ENCODE data around the gene CDCA5.

Gene CDCA5

GRCh38 chr11:65104628-65105027 is 20.8 kb upstream of the CDCA5 start:
- no peak for DNase-seq

GRCh38 chr11:65103476-65103875 is 19.6 kb upstream of the CDCA5 start:
- DNase-seq: no peak

- no peak for DNase-seq
Measured at GRCh38 chr11:65102142-65103095, 18.6 kb upstream of the CDCA5 start.

GRCh38 chr11:65100674-65101350 is 17.0 kb upstream of the CDCA5 start:
- no peak for DNase-seq

GRCh38 chr11:65096926-65097325 is 13.1 kb upstream of the CDCA5 start:
- no peak for DNase-seq

- peak; percentile 43 for DNase-seq
Measured at GRCh38 chr11:65095974-65096806, 12.3 kb upstream of the CDCA5 start, which contains the start of gene VPS51. Gene VPS51 (plus strand): TSS chr11:65096214. CDS start chr11:65096251, 37 bp downstream.

GRCh38 chr11:65095427-65095826 is 11.6 kb upstream of the CDCA5 start:
- no peak for DNase-seq

GRCh38 chr11:65090628-65091027 is 6.8 kb upstream of the CDCA5 start:
- DNase-seq: no peak

- no peak for DNase-seq
Measured at GRCh38 chr11:65089621-65090020, 5.8 kb upstream of the CDCA5 start.

- DNase-seq: no peak
Measured at GRCh38 chr11:65087827-65088226, 4.0 kb upstream of the CDCA5 start.

- DNase-seq: no peak
Measured at GRCh38 chr11:65087216-65087615, 3.4 kb upstream of the CDCA5 start.

GRCh38 chr11:65086809-65087208 is 3.0 kb upstream of the CDCA5 start:
- DNase-seq: no peak

- no peak for DNase-seq
Measured at GRCh38 chr11:65085446-65085845, 1.6 kb upstream of the CDCA5 start.

- no peak for DNase-seq
Measured at GRCh38 chr11:65084598-65085375, 947 bp upstream of the CDCA5 start.

GRCh38 chr11:65083134-65083833 is 556 bp downstream of the CDCA5 start:
- no peak for DNase-seq

GRCh38 chr11:65078786-65079342 is 5.0 kb downstream of the CDCA5 start:
- DNase-seq: no peak

GRCh38 chr11:65078151-65078550 is 5.7 kb downstream of the CDCA5 start:
- DNase-seq: peak; percentile 25

GRCh38 chr11:65077451-65077850 is 6.4 kb downstream of the CDCA5 start:
- no peak for DNase-seq

GRCh38 chr11:65072631-65072966 is 11.2 kb downstream of the CDCA5 start:
- DNase-seq: no peak

GRCh38 chr11:65071907-65072630 is 11.8 kb downstream of the CDCA5 start:
- no peak for DNase-seq

GRCh38 chr11:65069217-65069616 is 14.6 kb downstream of the CDCA5 start:
- no peak for DNase-seq

All from NCI-H2081 treated with DMSO at 0.1 percent for 48 hours (cell line).